OCI-LY1 (cell line): Measurements from ENCODE around the gene PKNOX2.

Experiments used
- EZH2 ChIP-seq: fragments of 200-600 bp; sonication (generic), shearing (Covaris generic); IDR thresholded peaks from 2 replicates; pipeline ENCODE4 v1.8.0; 2017; ENCODE audit warnings: borderline replicate concordance, mixed run types, mild to moderate bottlenecking, antibody characterized with exemption, low read length, moderate library complexity, mixed read lengths
- TF ChIP-seq, protein P1 (sequence below): fragments of 200-600 bp; sonication (generic), shearing (Covaris generic); IDR thresholded peaks from 2 replicates; pipeline ENCODE4 v1.5.1; 2017; ENCODE audit warnings: mild to moderate bottlenecking, antibody characterized with exemption, low read length, moderate library complexity, mixed read lengths

DNA sequence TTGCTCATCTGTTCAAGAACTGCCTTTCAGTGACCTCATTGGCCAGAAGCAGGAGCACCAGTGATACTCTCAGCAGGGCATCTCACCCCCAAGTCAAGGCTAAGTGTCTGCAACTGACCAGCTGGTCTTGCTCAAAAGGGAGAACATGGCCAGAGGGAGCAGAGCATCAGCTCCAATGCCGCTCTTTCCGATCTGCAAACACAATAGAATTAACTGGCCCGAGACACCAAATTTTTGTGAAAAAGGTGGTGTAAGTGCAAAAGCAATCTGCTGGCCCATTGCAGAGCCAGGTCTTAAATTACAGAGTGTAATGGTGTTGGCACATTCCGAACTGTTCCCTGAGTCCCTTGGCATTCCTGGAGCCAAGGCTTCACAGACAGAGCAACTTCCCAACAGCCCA lies 97.0 kb downstream of the PKNOX2 start:
- TF ChIP-seq, protein P1, sequence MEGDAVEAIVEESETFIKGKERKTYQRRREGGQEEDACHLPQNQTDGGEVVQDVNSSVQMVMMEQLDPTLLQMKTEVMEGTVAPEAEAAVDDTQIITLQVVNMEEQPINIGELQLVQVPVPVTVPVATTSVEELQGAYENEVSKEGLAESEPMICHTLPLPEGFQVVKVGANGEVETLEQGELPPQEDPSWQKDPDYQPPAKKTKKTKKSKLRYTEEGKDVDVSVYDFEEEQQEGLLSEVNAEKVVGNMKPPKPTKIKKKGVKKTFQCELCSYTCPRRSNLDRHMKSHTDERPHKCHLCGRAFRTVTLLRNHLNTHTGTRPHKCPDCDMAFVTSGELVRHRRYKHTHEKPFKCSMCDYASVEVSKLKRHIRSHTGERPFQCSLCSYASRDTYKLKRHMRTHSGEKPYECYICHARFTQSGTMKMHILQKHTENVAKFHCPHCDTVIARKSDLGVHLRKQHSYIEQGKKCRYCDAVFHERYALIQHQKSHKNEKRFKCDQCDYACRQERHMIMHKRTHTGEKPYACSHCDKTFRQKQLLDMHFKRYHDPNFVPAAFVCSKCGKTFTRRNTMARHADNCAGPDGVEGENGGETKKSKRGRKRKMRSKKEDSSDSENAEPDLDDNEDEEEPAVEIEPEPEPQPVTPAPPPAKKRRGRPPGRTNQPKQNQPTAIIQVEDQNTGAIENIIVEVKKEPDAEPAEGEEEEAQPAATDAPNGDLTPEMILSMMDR: no peak
- TF ChIP-seq EZH2: no peak
